ENCODE results near the gene ADAMTS8.

GRCh38 chr11:130405428-130405827 lies 23.0 kb downstream of the ADAMTS8 start:
- TF ChIP-seq CEBPB (IDR thresholded peaks at IDR 0.05) (no peak), RAD21 (IDR thresholded peaks at IDR 0.05; ENCODE audit: low read depth) (no peak), CREB1 (IDR thresholded peaks at IDR 0.05; ENCODE audit: low read depth) (no peak), NFIC (IDR thresholded peaks at IDR 0.05) (no peak), TCF12 (IDR thresholded peaks at IDR 0.05; ENCODE audit: low read depth) (no peak), FOXM1 (IDR thresholded peaks at IDR 0.05; ENCODE audit: borderline replicate concordance, low read depth) (no peak), REST (IDR thresholded peaks at IDR 0.05; ENCODE audit: low read depth) (no peak), ZBTB7A (IDR thresholded peaks at IDR 0.05; ENCODE audit: low read depth) (no peak), EP300 (IDR thresholded peaks at IDR 0.05; ENCODE audit: borderline replicate concordance) (no peak), YY1 (IDR thresholded peaks at IDR 0.05; ENCODE audit: low read depth) (no peak)

Data from Ishikawa (cell line).